ENCODE data around the gene TUBB4B. TPM values are rescaled to one million over a fixed set of nuclear protein-coding genes. Genes with fewer than 3 reads are reported as not detected.

TUBB4B gene
- total RNA-seq, 4 donors from 2014 or later: 317 to 604 (median 408) TPM

DNA sequence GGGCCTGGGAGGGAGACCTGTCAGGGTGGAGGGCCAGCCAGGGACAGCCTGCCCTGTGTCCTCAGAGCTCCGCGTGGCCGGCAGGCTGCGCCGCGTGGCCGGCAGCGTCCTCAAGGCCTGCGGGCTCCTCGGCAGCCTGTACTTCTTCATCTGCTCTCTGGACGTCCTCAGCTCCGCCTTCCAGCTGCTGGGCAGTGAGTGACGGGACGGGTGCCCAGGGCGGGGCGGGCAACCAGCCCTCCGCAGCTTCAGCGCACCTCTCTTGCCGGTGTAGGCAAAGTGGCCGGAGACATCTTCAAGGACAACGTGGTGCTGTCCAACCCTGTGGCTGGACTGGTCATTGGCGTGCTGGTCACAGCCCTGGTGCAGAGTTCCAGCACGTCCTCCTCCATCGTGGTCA lies 8.6 kb upstream of the TUBB4B start:
- WGBS, 2 donors: 53 to 72% methylated on average over 13 to 24 of the region's 24 CpGs
- TF ChIP-seq POLR2A (IDR thresholded peaks at IDR 0.05) (no peak), CTCF (IDR thresholded peaks at IDR 0.05) (no peak)
- DNase-seq (ENCODE audit: low spot score in 2 of 2): no peak
- H3K4me3 ChIP-seq (ENCODE audit: low read depth, poor library complexity, severe bottlenecking): no peak overlapping the region
- intact Hi-C loops (cut with DNase I; ENCODE audit: low total_unique reads): no loop called here

- intact Hi-C loops (cut with DNase I; ENCODE audit: low total_unique reads): no loop called here
Measured at GRCh38 chr9:137233143-137233980, 7.7 kb upstream of the TUBB4B start.

GRCh38 chr9:137234055-137234697 lies 6.9 kb upstream of the TUBB4B start:
- no peak for DNase-seq (ENCODE audit: low spot score in 2 of 2)
- no peak for TF ChIP-seq CTCF (IDR thresholded peaks at IDR 0.05)
- no peak overlapping the region for H3K4me3 ChIP-seq (ENCODE audit: low read depth, poor library complexity, severe bottlenecking)
- intact Hi-C loops (cut with DNase I; ENCODE audit: low total_unique reads): no loop called here
- 55 to 66% methylated on average over 16 to 24 of the region's 40 CpGs for WGBS, 2 donors

More at GRCh38 chr9:137233143-137233980, 7.7 kb upstream of the TUBB4B start:
- 66 to 71% methylated on average over 27 to 36 of the region's 40 CpGs for WGBS, 2 donors
- no peak overlapping the region for H3K4me3 ChIP-seq (ENCODE audit: low read depth, poor library complexity, severe bottlenecking)
- no peak for DNase-seq (ENCODE audit: low spot score in 2 of 2)
- TF ChIP-seq POLR2A (IDR thresholded peaks at IDR 0.05): no peak
- no peak for TF ChIP-seq CTCF (IDR thresholded peaks at IDR 0.05)

GRCh38 chr9:137234758-137235423 lies 6.2 kb upstream of the TUBB4B start:
- DNase-seq (ENCODE audit: low spot score in 2 of 2): no peak
- TF ChIP-seq POLR2A (IDR thresholded peaks at IDR 0.05): no peak
- no peak for TF ChIP-seq CTCF (IDR thresholded peaks at IDR 0.05)
- no peak overlapping the region for H3K4me3 ChIP-seq (ENCODE audit: low read depth, poor library complexity, severe bottlenecking)
- WGBS, 2 donors: 66 to 74% methylated on average over 17 of the region's 18 CpGs
- intact Hi-C loops (cut with DNase I; ENCODE audit: low total_unique reads): no loop called here

DNA sequence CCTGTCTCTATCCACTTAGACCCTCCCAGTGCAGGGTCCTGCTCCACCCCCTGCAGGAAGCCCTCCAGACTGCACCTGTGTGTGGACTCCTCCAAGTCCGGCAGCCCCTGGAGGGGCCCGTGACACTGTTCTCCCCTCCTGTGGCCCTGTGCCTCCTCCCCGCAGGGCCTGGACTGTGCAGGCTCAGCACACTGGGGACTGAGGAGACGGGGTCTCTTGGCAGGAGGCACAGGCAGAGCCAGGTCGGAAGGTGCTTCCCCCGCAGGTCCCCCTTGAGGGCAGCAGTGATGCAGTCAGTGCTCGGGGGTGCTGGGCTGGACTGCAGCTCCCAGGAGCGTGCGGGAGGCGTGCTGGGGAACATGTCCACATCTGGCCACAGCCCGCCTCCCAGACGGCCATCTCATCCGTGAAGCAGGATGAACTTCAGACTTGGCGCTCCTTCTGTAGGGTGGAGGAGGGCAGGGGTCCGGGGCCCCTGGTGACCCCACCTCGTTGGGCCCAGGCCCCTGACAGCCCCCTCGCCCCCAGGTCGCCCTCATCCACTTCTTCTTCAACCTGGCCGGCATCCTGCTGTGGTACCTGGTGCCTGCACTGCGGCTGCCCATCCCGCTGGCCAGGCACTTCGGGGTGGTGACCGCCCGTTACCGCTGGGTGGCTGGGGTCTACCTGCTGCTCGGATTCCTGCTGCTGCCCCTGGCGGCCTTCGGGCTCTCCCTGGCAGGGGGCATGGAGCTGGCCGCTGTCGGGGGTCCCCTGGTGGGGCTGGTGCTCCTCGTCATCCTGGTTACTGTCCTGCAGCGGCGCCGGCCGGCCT lies 5.5 kb upstream of the TUBB4B start:
- WGBS, 2 donors: 72 to 75% methylated on average over 18 to 32 of the region's 35 CpGs
- intact Hi-C loops (cut with DNase I; ENCODE audit: low total_unique reads): no loop called here
- TF ChIP-seq CTCF (IDR thresholded peaks at IDR 0.05): no peak
- no peak for TF ChIP-seq POLR2A (IDR thresholded peaks at IDR 0.05)
- no peak overlapping the region for H3K4me3 ChIP-seq (ENCODE audit: low read depth, poor library complexity, severe bottlenecking)
- no peak for DNase-seq (ENCODE audit: low spot score in 2 of 2)

Data from lower leg skin (tissue), 4 donors.